K562 (cell line): ENCODE measurements around the gene SETD5. TPM values are rescaled to one million over a fixed set of nuclear protein-coding genes. Genes with fewer than 3 reads are reported as not detected.

Experiments
- ATAC-seq: fragments of 200-7000 bp; cut with Tn5 transposase; 3 replicates; pipeline ENCODE4 v1.9.1; 2020; ENCODE audit warnings: moderate library complexity
- BruUV-seq: library from RNA; stranded (reverse); fragments of 400-500 nt; replicated peaks from 2 replicates; lab custom pipeline; 2021; lab: Mats Ljungman, UMichigan
- CTCF ChIA-PET: fragments of 300-600 bp; formaldehyde crosslinking; extraction: SDS; loops from one replicate; lab custom pipeline; 2021; ENCODE audit warnings: low intra/inter-chr PET ratio; lab: Yijun Ruan, JAX
- POLR2A ChIA-PET: fragments of 300-600, 350-650 bp; sonication (Branson Sonifier 250); formaldehyde crosslinking; extraction: SDS; loops from one replicate; lab custom pipeline; 2021; ENCODE audit warnings: antibody characterized with exemption, inconsistent platforms; lab: Yijun Ruan, JAX
- DNase-seq, 4 experiments: peaks; one replicate each; pipeline versions ENCODE4 v3.0.0 to v3.0.0-alpha.2; 2011 to 2018; ENCODE audit warnings: low spot score in 3 of 4, mixed read lengths in 3 of 4; ENCODE audit errors: extremely low read depth in 1 of 4
- FAIRE-seq: peaks from 2 replicates; lab custom pipeline; 2011; peaks lifted over from hg19 to GRCh38; lab: Jason Lieb, UNC
- H2AFZ ChIP-seq: 2 replicates; pipeline ENCODE4 v1.6.0; 2011; ENCODE audit warnings: low read depth, low read length, control low read depth, inconsistent platforms
- H3K27ac ChIP-seq: fragments of 200-600 bp; 3 replicates; pipeline ENCODE4 v1.8.0; 2011; ENCODE audit warnings: low read depth, mild to moderate bottlenecking, control low read depth, inconsistent platforms, low read length, moderate library complexity, mixed read lengths; ENCODE audit errors: extremely low read depth
- H3K27me3 ChIP-seq, 2 experiments: fragments of 300-600 bp in 1 of 2; 2 replicates in 1 of 2; 3 replicates in 1 of 2; pipeline versions ENCODE4 v1.6.0 to v1.8.0; 2011; ENCODE audit warnings: inconsistent platforms in 2 of 2, low read length in 2 of 2, mild to moderate bottlenecking in 1 of 2, mixed read lengths in 1 of 2, moderate library complexity in 1 of 2; ENCODE audit not compliant: control insufficient read depth in 2 of 2, insufficient read depth in 2 of 2
- H3K36me3 ChIP-seq: fragments of 300-600 bp; 3 replicates; pipeline ENCODE4 v1.8.0; 2011; ENCODE audit warnings: mild to moderate bottlenecking, low read length, inconsistent platforms; ENCODE audit not compliant: control insufficient read depth, insufficient read depth
- H3K4me1 ChIP-seq, 2 experiments: fragments of 200-600 bp in 1 of 2; replicated peaks in 1 of 2; 2 replicates in 1 of 2; 3 replicates in 1 of 2; pipeline versions ENCODE4 v1.5.1 to v1.8.0; 2011; ENCODE audit warnings: inconsistent platforms in 2 of 2, low read length in 2 of 2, mild to moderate bottlenecking in 1 of 2, mixed read lengths in 1 of 2, moderate library complexity in 1 of 2; ENCODE audit not compliant: control insufficient read depth in 2 of 2, insufficient read depth in 2 of 2
- H3K4me2 ChIP-seq: 2 replicates; pipeline ENCODE4 v1.6.1; 2011; ENCODE audit warnings: low read length, control low read depth, inconsistent platforms, mixed read lengths; ENCODE audit not compliant: insufficient read depth
- H3K4me3 ChIP-seq: fragments of 200-600 bp; sonication (generic), shearing (Covaris generic); 2 replicates; pipeline ENCODE4 v1.5.1; 2016; ENCODE audit warnings: control low read depth, inconsistent platforms
- H3K79me2 ChIP-seq: fragments of 200-600 bp; 3 replicates; pipeline ENCODE4 v1.8.0; 2011; ENCODE audit warnings: low read length, inconsistent platforms; ENCODE audit not compliant: control insufficient read depth, insufficient read depth
- H3K9ac ChIP-seq, 2 experiments: 2 replicates each; pipeline versions ENCODE4 v1.6.0 to v1.6.1; 2011; ENCODE audit warnings: low read depth in 2 of 2, low read length in 2 of 2, control low read depth in 1 of 2, inconsistent platforms in 1 of 2, mild to moderate bottlenecking in 1 of 2, mixed read lengths in 1 of 2; ENCODE audit not compliant: insufficient read depth in 1 of 2
- H3K9me1 ChIP-seq: one replicate; pipeline ENCODE4 v1.6.0; 2011; ENCODE audit warnings: inconsistent platforms, mild to moderate bottlenecking, low read length, moderate library complexity; ENCODE audit not compliant: control insufficient read depth, insufficient read depth
- H3K9me3 ChIP-seq: replicated peaks from 2 replicates; pipeline ENCODE4 v1.5.1; 2011; ENCODE audit warnings: low read depth, low read length, inconsistent platforms; ENCODE audit not compliant: control insufficient read depth, insufficient read depth
- H4K20me1 ChIP-seq: replicated peaks from 2 replicates; pipeline ENCODE4 v1.6.1; 2011; ENCODE audit warnings: low read length, inconsistent platforms, mixed read lengths; ENCODE audit not compliant: control insufficient read depth, insufficient read depth
- ATF1 ChIP-seq, 2 experiments: fragments of 450-650 bp in 1 of 2; IDR thresholded peaks; 2 replicates each; pipeline ENCODE4 v1.6.1; 2016; ENCODE audit warnings: missing compliant biosample characterization in 1 of 2, missing genetic modification characterization in 1 of 2
- CEBPG ChIP-seq, 3 experiments: fragments of 200-800 bp in 1 of 3; sonication (Bioruptor generic) in 1 of 3; sonication (generic) in 1 of 3; formaldehyde crosslinking in 1 of 3; IDR thresholded peaks in 2 of 3; conservative IDR thresholded peaks in 1 of 3; 2 replicates each; pipeline versions ENCODE4 v1.6.1 to v1.8.0; 2016 to 2022; ENCODE audit warnings: missing compliant biosample characterization in 2 of 3, missing genetic modification characterization in 2 of 3, mild to moderate bottlenecking in 1 of 3, missing genetic modification reagents in 1 of 3
- CLOCK ChIP-seq: fragments of 250-450 bp; sonication (Bioruptor Pico); IDR thresholded peaks from 2 replicates; pipeline ENCODE4 v1.4.0; 2020; ENCODE audit warnings: mild to moderate bottlenecking, moderate library complexity, borderline replicate concordance
- E2F3 ChIP-seq: fragments of 250-450 bp; sonication (Bioruptor Pico); IDR thresholded peaks from 2 replicates; pipeline ENCODE4 v1.4.0; 2020; ENCODE audit warnings: mild to moderate bottlenecking
- ETV6 ChIP-seq, 3 experiments: fragments of 150-350 bp in 1 of 3; sonication (generic) in 1 of 3; formaldehyde crosslinking in 1 of 3; IDR thresholded peaks; 2 replicates each; pipeline versions ENCODE4 v1.6.1 to v1.8.0; 2014 to 2022; ENCODE audit warnings: borderline replicate concordance in 2 of 3, low read depth in 2 of 3, antibody characterized with exemption in 1 of 3, low read length in 1 of 3, mild to moderate bottlenecking in 1 of 3, missing genetic modification reagents in 1 of 3
- KHSRP ChIP-seq: fragments of 450-650 bp; IDR thresholded peaks from 2 replicates; pipeline ENCODE4 v1.6.1; 2017
- KLF10 ChIP-seq: fragments of 250-450 bp; sonication (Bioruptor Pico); IDR thresholded peaks from 2 replicates; pipeline ENCODE4 v1.6.1; 2021; ENCODE audit warnings: matching md5 sums
- KLF6 ChIP-seq: fragments of 250-450 bp; sonication (Bioruptor Pico); IDR thresholded peaks from 2 replicates; pipeline ENCODE4 v1.4.0; 2020; ENCODE audit warnings: mild to moderate bottlenecking, moderate library complexity, borderline replicate concordance
- NFIC ChIP-seq: fragments of 450-650 bp; IDR thresholded peaks from 2 replicates; pipeline ENCODE4 v1.6.1; 2017; ENCODE audit warnings: mild to moderate bottlenecking, inconsistent platforms
- POLR2A ChIP-seq: fragments of 450-650 bp; conservative IDR thresholded peaks from 2 replicates; pipeline ENCODE4 v1.6.1; 2016
- POLR2AphosphoS5 ChIP-seq: IDR thresholded peaks from 2 replicates; pipeline ENCODE4 v1.6.1; 2011; ENCODE audit warnings: mild to moderate bottlenecking, low read depth, low read length, moderate library complexity; ENCODE audit not compliant: control insufficient read depth, insufficient read depth
- POLR2B ChIP-seq: fragments of 450-650 bp; IDR thresholded peaks from 2 replicates; pipeline ENCODE4 v1.6.1; 2018; ENCODE audit warnings: low read depth; ENCODE audit not compliant: partially characterized antibody
- RB1 ChIP-seq: fragments of 450-650 bp; IDR thresholded peaks from 2 replicates; pipeline ENCODE4 v1.6.1; 2017; ENCODE audit warnings: low read depth, mild to moderate bottlenecking
- RBFOX2 ChIP-seq: fragments of 200-400 bp; formaldehyde crosslinking; IDR thresholded peaks from 2 replicates; pipeline ENCODE4 v1.6.1; 2017; ENCODE audit warnings: low read depth, mild to moderate bottlenecking, low read length, moderate library complexity
- SUPT5H ChIP-seq: fragments of 450-650 bp; IDR thresholded peaks from 2 replicates; pipeline ENCODE4 v1.6.1; 2016
- TRIM24 ChIP-seq, 2 experiments: fragments of 450-650 bp; IDR thresholded peaks; 2 replicates each; pipeline ENCODE4 v1.6.1; 2016
- ZNF316 ChIP-seq: fragments of 450-650 bp; IDR thresholded peaks from 2 replicates; pipeline ENCODE4 v1.6.1; 2016
- WGBS: fragments of 100-300 bp; shearing (Covaris generic); methylation state at CpG from one replicate; pipeline ENCODE4 v1.1.6; 2016; ENCODE audit warnings: low coverage, mixed read lengths; ENCODE audit not compliant: insufficient coverage; ENCODE audit errors: missing lambda C conversion rate; 5-methylcytosine and 5-hydroxymethylcytosine counted together
- in situ Hi-C: fragments of 300-500 bp; cut with MboI; formaldehyde crosslinking; loops from 4 replicates; pipeline ENCODE4 v1.15.0; 2018; ENCODE audit warnings: inconsistent platforms, mixed read lengths
- intact Hi-C: fragments of 100-400 bp; cut with micrococcal nuclease; formaldehyde crosslinking; loops from 2 replicates; pipeline ENCODE4 v1.14.2; 2022
- polyA plus RNA-seq, 8 experiments: library from polyadenylated mRNA; depleted of rRNA in 4 of 8; stranded (reverse) in 5 of 8; unstranded in 3 of 8; fragments of >200 nt; fragmentation: Nextera tagmentation in 2 of 8; fragmentation: Illumina TruSeq in 1 of 8; extraction: Ambion mirVana in 2 of 8; extraction: Trizol in 1 of 8; gene quantifications; 2 replicates each; pipeline versions ENCODE4 v1.2.1 to v1.2.3, GENCODE V29; 2011 to 2014; ENCODE audit warnings: inconsistent platforms in 1 of 8, missing spikeins in 1 of 8
- total RNA-seq, 7 experiments: library from RNA; depleted of rRNA in 6 of 7; stranded (reverse); fragments of >200 nt in 6 of 7; fragmentation: Illumina TruSeq in 2 of 7; extraction: Trizol in 2 of 7; gene quantifications; 2 replicates each; pipeline versions ENCODE4 v1.2.1 to v1.2.3, GENCODE V29; 2011 to 2021; ENCODE audit warnings: low replicate concordance in 1 of 7

Gene SETD5
- total and polyA plus RNA-seq, 9 of the 15 experiments (the other 6 are each of a cell fraction or from before 2014, with no cell fraction given): 20.8 to 135 (median 87.2) TPM

- TF ChIP-seq KHSRP (peak; percentile 64; the same call in 1 of the 2 replicates), KLF10 (no peak), KLF6 (CRISPR knock-in tag) (no peak), SUPT5H (0 out of 2 replicates have a peak, but pooled peaks have one; percentile 15), ETV6 (IDR thresholded peaks at IDR 0.05; ENCODE audit: borderline replicate concordance in 1 of 2, low read depth in 2 of 2, low read length in 1 of 2) (no peak), ETV6 (CRISPR knock-in tag; IDR thresholded peaks at IDR 0.05; ENCODE audit: borderline replicate concordance) (no peak), RBFOX2 (peak; percentile 55), POLR2B (peak; percentile 13), POLR2AphosphoS5 (peak; percentile 33; the same call in 1 of the 2 replicates), NFIC (peak; percentile 93), ATF1 (CRISPR knock-in tag; IDR thresholded peaks at IDR 0.05) (no peak), ATF1 (tag; IDR thresholded peaks at IDR 0.05) (no peak)
These were observed 8.7 kb upstream of the SETD5 start (continued) for GRCh38 chr3:9388562-9389272.

GRCh38 chr3:9390265-9390888, 7.0 kb upstream of the SETD5 start:
- H2AFZ ChIP-seq: no peak overlapping the region
- CTCF ChIA-PET: no interaction called here
- intact Hi-C loops (no loop called here), in situ Hi-C loops (no loop called here)
- H3K4me2 ChIP-seq: no peak overlapping the region
- H3K27me3 ChIP-seq: no peaks in the 10 kb centered on the region
- FAIRE-seq (no peak), ATAC-seq (no peak), DNase-seq (no peak)
- no peak overlapping the region for H3K27ac ChIP-seq
- H3K4me1 ChIP-seq: peaks cover 0 to 16% of the 10 kb centered on the region in 2 experiments; a peak in 3 of 5 replicates
- no peak overlapping the region for H3K4me3 ChIP-seq
- peaks cover 73% of the 10 kb centered on the region for H3K79me2 ChIP-seq
- H3K9me3 ChIP-seq: no peaks in the 10 kb centered on the region
- POLR2A ChIA-PET: interaction anchor here (1.0 kb wide), 1 partner anchor 9 kb away, joined by 4 read pairs; no protein-coding TSS in a partner anchor
- peaks cover 14% of the 10 kb centered on the region; the same call in 1 of the 2 replicates for H4K20me1 ChIP-seq
- 94% methylated on average over 5 of the region's 5 CpGs for WGBS
- no TSS peak for BruUV-seq
- no peaks in the 10 kb centered on the region for H3K9me1 ChIP-seq
- peaks cover 97% of the 10 kb centered on the region for H3K36me3 ChIP-seq
- no peak overlapping the region for H3K9ac ChIP-seq
- 0 out of 2 replicates have a peak, but pooled peaks have one; percentile 7 for TF ChIP-seq ZNF316
- no peak for TF ChIP-seq RB1
- TF ChIP-seq TRIM24 (IDR thresholded peaks at IDR 0.05): peak; percentile 72 to 82; a peak in 3 of 4 replicates
- no peak for TF ChIP-seq CLOCK (CRISPR knock-in tag)
- TF ChIP-seq E2F3 (CRISPR knock-in tag): no peak
- TF ChIP-seq POLR2A: peak; percentile 54
- TF ChIP-seq SUPT5H: peak; percentile 45; the same call in 1 of the 2 replicates
- peak; percentile 35 for TF ChIP-seq POLR2AphosphoS5
- no peak; the same call in 1 of the 2 replicates for TF ChIP-seq CEBPG (CRISPR knock-in tag; IDR thresholded peaks at IDR 0.05)
- TF ChIP-seq CEBPG (tag; conservative IDR thresholded peaks at IDR 0.05 in 1 of 2, IDR thresholded peaks at IDR 0.05 in 1 of 2): peak; percentile 35 to 64; a peak in 3 of 4 replicates
